HG03103 (cell line): ENCODE results near the gene TIMM44.

Experiments used
- ATAC-seq: cut with Tn5 transposase; IDR thresholded peaks from one replicate; pipeline ENCODE4 v1.9.1; 2021; ENCODE audit warnings: low read depth; ENCODE audit not compliant: unreplicated experiment

Gene TIMM44

GRCh38 chr19:7883105-7883504 is 60.4 kb downstream of the TIMM44 start:
- ATAC-seq = no peak

- ATAC-seq = no peak
These were observed 61.6 kb downstream of the TIMM44 start for GRCh38 chr19:7881910-7882309.

GRCh38 chr19:7879836-7880235 is 63.6 kb downstream of the TIMM44 start:
- no peak for ATAC-seq

- ATAC-seq = no peak
These were observed 64.2 kb downstream of the TIMM44 start for GRCh38 chr19:7879111-7879807.

GRCh38 chr19:7877249-7877836 is 66.1 kb downstream of the TIMM44 start:
- ATAC-seq = no peak
